GM19324 (cell line): ENCODE measurements around the gene RASA3.
"Not testable (repeated sequence)": the region's sequence is repeated elsewhere in the genome, so short reads cannot be mapped to it uniquely, and the experiment has no call there.

ENCODE experiments used
- ATAC-seq: cut with Tn5 transposase; IDR thresholded peaks from one replicate; pipeline ENCODE4 v1.9.1; 2021; ENCODE audit warnings: mild to moderate bottlenecking, moderate library complexity; ENCODE audit not compliant: unreplicated experiment, low FRiP score

Gene RASA3

GRCh38 chr13:113996081-113996911 lies 136.1 kb downstream of the RASA3 start:
- ATAC-seq = no peak

GRCh38 chr13:113995051-113995601 lies 137.3 kb downstream of the RASA3 start:
- ATAC-seq = no peak

DNA sequence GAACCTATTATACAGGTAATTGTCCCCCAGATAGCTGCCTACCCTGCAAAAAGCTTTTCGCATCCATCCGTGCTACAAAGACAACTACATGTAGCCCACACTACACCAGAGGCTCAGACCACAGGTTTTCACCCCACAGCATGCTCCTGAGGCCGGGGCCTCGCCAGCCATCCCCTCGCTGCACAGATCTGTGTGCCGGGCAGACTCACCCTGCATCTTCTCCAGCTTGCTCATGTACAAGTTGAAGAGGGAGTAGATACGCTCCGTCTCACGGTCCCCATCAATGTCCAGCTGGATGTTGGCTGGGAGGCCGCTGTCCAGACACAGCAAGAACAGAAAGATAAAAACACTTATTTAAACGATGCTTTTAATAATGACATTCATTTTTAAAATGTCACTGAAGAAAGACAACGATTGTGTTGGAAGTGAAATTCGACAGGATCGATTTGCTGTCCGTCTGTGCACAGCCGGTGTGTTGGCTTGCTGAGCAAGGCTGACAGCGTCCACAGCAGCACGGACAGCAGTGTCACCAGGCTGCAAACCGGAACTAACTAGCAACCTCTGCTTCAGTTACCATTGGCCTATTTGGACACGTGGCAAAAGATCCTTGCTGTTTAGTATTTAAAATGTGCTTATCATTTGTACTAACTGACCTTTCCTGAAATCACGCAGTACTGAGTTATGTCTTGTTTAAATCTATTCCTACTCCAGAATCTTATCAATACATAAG lies 140.0 kb downstream of the RASA3 start:
- ATAC-seq = no peak

DNA sequence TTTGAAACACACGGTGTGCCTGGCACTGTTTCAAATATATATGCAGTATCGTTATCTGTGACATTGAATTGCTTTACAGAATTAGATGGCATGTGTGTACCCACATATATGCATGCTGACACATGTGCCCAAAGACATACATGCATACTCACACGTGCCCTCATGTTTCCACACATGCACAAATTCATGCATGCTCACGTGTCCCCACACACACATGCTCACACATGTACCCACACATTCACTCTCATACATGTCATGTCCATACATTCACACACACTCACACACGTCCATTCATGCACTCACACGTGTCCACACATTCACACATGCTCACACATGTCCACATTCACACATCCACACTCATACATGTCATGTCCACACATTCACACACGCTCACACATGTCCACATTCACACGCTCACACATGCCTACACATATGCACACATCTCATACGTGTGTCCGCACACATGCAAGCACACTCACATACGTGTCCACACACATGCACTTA lies 140.7 kb downstream of the RASA3 start:
- ATAC-seq = no peak

- no peak for ATAC-seq
These were observed 141.2 kb downstream of the RASA3 start for GRCh38 chr13:113991191-113991669.

DNA sequence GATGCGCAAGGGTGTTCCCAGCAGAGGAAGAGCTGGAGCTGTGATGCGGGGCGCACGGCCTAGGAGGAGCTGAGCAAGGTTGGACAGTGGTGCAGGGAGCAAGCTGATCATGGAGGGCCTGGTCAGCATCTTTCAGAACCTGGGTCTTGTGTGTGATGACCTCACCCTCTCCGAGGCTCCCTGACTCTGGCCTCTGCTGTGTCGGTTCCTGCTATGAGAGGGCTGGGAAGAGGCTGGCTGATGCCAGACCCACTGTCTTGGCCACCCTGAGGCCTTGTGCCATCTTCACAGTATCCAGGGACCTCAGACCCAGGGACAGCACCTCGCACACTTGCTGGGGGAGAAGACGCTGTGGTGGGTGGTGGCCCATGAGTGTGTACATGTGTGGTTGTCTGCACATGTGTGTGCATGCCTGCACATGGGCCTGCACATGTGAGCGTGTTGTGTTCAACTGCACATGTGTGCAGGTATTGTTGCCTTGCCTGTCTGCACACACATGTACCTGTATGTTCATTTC lies 142.0 kb downstream of the RASA3 start:
- no peak for ATAC-seq

DNA sequence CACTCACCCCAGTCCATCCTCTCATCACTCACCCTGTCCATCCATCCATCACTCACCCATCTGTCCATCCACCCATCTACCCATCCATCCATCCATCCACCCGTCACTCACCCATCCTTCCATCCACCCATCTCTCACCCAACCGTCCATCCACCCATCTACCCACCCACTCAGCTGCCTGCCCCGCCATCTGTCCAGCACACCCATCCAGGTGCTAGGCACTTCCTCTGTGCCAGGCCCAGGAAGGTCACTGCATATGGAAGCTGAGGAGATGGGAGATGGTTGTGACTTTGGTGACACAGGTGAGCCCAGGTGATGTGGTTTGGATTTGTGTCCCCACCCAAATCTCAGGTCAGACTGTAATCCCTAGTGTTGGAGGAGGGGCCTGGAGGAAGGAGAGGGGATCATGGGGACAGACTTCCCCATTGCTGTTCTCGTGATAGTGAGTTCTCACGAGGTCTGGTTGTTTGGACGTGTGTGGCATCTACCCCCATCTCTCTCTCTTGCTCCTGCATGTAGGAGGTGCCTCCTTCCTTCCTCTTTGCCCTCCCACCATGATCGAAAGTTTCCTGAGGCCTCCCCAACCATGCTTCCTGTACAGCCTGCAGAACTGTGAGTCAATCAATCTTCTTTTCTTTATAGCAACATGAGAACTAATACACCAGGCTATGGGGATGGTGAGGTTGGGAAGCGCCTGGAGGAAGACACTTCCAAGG lies 142.7 kb downstream of the RASA3 start:
- no peak for ATAC-seq

DNA sequence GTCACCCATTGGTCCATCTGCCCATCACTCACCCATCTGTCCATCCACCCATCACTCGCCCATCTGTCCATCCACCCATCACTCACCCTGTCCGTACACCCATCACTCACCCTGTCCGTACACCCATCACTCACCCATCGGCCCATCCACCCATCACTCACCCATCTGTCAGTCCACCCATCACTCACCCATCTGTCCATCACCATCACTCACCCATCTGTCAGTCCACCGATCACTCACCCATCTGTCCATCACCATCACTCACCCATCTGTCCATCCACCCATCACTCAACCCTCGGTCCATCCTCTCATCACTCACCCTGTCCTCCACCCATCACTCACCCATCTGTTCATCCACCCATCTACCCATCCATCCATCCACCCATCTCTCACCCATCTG lies 143.6 kb downstream of the RASA3 start:
- ATAC-seq = not testable (repeated sequence)

- ATAC-seq = no peak
These were observed 150.1 kb downstream of the RASA3 start for GRCh38 chr13:113982296-113982661.

DNA sequence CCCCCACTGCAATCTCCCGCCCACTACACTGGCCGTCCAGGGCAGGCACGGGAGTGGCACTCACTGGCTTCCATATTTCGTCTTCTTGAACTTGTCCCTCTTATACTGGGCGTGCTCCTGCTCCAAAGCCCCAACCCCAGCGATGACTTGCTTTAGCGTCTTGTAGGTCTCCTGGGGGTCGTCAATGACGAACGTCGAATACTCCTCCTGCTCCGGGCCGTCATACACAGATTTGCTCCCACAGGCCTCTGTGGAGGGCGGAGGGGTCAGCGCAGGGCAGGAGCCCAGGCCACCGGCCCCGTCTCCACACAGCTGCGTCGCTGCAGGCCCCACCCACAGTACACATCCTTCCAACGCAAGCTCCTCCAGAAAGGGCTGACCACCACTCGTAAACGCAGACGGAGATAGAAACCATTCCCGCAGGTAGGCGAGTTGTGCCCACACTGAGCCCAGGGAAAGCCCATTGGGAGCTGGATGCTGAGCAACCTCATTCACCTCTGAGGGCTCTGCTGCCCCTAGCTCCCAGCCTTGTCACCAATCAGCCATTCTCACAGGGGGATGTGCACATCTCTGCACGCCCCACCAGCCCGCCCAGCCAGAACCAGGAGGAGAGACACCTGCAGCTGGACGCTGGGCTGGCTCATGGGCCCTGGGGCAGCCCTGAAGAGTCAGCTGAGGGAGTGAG lies 150.7 kb downstream of the RASA3 start:
- ATAC-seq = no peak

DNA sequence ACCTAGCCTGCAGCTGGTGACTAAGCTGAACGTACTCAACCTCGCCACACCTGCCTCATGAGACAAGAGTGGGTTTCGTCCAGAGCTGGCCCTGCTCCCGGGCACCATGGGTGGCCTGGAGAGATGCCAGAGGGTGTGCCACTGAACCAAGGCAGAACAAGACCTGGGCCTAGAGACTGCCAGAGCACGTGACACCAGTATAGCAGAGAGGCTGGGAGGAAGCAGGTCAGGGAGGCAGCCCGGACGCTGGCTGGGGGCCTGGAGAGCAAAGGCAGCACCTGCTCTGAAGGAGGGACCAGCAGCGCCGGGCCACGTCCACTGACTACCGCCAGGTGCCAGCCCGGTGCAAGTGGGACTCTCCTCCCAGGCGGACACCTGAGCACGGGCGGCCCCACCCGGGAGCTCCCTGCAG lies 151.2 kb downstream of the RASA3 start:
- ATAC-seq = no peak

- no peak for ATAC-seq
These were observed 151.8 kb downstream of the RASA3 start for GRCh38 chr13:113980489-113981064.

GRCh38 chr13:113979791-113980471 lies 152.5 kb downstream of the RASA3 start:
- ATAC-seq = no peak

DNA sequence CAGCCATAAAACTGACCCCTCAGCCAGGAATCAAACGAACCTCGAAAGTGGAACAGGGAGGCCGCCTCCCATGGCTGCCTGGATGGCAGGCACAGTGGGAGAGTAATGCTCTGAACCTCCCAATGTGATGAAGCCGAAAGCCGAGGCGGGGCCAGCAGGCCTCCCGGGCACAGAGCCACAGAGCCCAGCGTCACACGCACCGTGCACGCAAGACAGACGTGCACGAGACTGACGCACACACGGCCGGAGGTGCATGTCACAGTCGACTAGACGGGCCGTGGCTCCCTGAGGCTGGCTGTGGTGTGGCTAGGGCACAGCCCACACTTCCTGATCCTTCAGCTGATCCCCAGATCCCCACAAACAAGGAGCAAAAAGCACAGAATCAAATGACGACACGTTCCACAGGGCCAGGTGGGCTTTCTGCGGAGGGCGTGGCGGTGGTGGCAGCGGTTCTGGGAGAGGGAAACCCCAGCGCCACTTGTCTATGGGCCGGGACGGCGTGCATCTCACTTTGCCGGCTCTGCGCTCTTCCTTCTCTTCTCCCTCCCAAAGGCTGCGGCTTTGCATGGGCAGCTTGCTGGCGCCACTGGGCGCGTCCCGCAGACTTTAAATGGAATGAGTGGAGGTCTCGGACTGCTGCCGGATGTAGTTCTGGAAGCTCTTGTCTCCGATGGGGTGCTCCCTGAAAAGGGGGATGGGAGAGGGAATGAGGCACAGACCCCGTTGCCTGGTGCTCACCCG lies 153.5 kb downstream of the RASA3 start:
- no peak for ATAC-seq

- ATAC-seq = no peak
These were observed 154.4 kb downstream of the RASA3 start for GRCh38 chr13:113977976-113978375.

GRCh38 chr13:113976711-113977684 lies 155.4 kb downstream of the RASA3 start:
- ATAC-seq = no peak

- ATAC-seq = no peak
These were observed 157.0 kb downstream of the RASA3 start for GRCh38 chr13:113975416-113975815.
